Measurements from ENCODE around the gene KCNMA1. TPM values are rescaled to one million over a fixed set of nuclear protein-coding genes. Genes with fewer than 3 reads are reported as not detected.

KCNMA1 gene
- total RNA-seq, 1 donor = 77.8 TPM

DNA sequence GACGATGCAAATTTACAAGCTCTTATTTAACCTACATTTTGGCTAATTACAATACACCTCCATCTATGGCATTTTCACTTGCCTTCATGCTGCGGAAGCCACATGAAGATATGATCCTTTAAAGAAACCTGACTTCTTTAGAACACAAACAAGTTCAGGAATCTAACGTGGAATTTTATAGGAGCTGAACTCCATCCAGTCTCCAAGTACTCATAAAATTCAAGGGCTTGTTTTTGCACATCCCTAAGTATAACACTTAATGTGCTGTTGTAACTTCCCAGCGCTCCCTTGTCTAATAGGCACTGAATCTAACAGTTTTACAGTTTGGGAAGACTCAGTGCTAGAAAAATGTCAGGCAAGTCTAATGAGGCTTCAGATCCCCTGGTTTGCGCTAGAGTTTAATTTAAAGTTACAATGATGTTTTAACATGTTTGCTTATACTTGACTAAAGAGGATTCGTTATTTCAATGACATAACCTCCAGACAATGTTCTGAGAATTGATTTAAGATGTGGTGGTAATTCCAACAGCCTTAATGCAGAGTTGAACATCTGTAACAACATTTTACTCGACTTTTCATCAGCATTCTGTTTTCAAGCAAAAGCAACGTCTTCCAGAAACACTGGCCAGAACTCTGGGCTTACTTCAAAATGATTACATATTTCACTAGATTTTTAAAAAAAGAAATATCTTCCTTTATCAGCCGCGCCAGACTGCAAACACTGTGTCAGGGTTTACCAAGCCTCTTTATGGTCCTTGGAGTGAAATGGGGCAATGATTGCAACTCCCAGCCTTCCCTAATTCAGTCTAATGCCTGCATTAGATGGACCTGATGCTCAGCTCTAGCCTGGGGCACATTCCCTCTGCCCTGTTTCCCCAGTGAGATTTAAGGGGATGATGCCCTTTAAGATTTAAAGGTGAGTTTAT lies 664.3 kb downstream of the KCNMA1 start:
- H3K27me3 ChIP-seq (ENCODE audit: insufficient read depth, low read length) = no peaks in the 10 kb centered on the region
- H3K27ac ChIP-seq (ENCODE audit: low read depth, low read length) = no peak overlapping the region
- H3K36me3 ChIP-seq (ENCODE audit: insufficient read depth, low read length) = no peaks in the 10 kb centered on the region
- H3K9me3 ChIP-seq (ENCODE audit: low read depth, low read length) = no peaks in the 10 kb centered on the region
- no peak overlapping the region for H3K4me2 ChIP-seq (ENCODE audit: insufficient read depth, low read length)
- H2AFZ ChIP-seq (ENCODE audit: low read length) = no peak overlapping the region
- peak; percentile 55 for DNase-seq (ENCODE audit: insufficient read length, low spot score, missing footprints)
- H3K4me1 ChIP-seq (ENCODE audit: insufficient read depth, low read length) = no peaks in the 10 kb centered on the region
- no peaks in the 10 kb centered on the region for H3K79me2 ChIP-seq (ENCODE audit: insufficient read depth, low read length)
- H3K4me3 ChIP-seq (ENCODE audit: insufficient read depth, low read length) = no peak overlapping the region
- H4K20me1 ChIP-seq (ENCODE audit: insufficient read depth, low read length) = no peaks in the 10 kb centered on the region
- TF ChIP-seq, protein P1, sequence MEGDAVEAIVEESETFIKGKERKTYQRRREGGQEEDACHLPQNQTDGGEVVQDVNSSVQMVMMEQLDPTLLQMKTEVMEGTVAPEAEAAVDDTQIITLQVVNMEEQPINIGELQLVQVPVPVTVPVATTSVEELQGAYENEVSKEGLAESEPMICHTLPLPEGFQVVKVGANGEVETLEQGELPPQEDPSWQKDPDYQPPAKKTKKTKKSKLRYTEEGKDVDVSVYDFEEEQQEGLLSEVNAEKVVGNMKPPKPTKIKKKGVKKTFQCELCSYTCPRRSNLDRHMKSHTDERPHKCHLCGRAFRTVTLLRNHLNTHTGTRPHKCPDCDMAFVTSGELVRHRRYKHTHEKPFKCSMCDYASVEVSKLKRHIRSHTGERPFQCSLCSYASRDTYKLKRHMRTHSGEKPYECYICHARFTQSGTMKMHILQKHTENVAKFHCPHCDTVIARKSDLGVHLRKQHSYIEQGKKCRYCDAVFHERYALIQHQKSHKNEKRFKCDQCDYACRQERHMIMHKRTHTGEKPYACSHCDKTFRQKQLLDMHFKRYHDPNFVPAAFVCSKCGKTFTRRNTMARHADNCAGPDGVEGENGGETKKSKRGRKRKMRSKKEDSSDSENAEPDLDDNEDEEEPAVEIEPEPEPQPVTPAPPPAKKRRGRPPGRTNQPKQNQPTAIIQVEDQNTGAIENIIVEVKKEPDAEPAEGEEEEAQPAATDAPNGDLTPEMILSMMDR (IDR thresholded peaks at IDR 0.05; ENCODE audit: extremely low read depth, low read depth, low read length) = no peak

DNA sequence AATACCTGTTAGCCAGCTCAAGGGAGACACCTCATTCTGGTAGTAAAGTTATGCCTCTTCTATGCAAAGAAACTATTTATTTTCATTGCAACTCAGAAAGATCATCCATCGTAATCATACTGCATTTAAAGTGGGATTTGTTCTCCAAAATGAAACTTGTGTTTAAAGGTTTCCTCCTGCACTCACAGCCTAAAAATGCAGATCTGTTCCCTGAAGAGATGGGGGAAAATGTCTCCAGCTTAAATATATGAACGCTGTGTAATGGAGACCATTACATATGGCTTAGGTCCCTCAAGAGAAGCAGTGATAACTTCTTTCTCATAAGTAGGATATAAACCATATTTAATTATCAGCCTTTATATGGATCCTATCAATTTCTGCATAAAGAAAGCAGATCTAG lies 665.1 kb downstream of the KCNMA1 start:
- H3K79me2 ChIP-seq (ENCODE audit: insufficient read depth, low read length) = no peaks in the 10 kb centered on the region
- no peak overlapping the region for H3K4me2 ChIP-seq (ENCODE audit: insufficient read depth, low read length)
- H3K36me3 ChIP-seq (ENCODE audit: insufficient read depth, low read length) = no peaks in the 10 kb centered on the region
- no peak overlapping the region for H3K27ac ChIP-seq (ENCODE audit: low read depth, low read length)
- no peak overlapping the region for H3K4me3 ChIP-seq (ENCODE audit: insufficient read depth, low read length)
- no peaks in the 10 kb centered on the region for H3K9me3 ChIP-seq (ENCODE audit: low read depth, low read length)
- no peaks in the 10 kb centered on the region for H4K20me1 ChIP-seq (ENCODE audit: insufficient read depth, low read length)
- H3K4me1 ChIP-seq (ENCODE audit: insufficient read depth, low read length) = no peaks in the 10 kb centered on the region
- no peak overlapping the region for H2AFZ ChIP-seq (ENCODE audit: low read length)
- DNase-seq (ENCODE audit: insufficient read length, low spot score, missing footprints) = no peak
- H3K27me3 ChIP-seq (ENCODE audit: insufficient read depth, low read length) = no peaks in the 10 kb centered on the region
- TF ChIP-seq, protein P1 (IDR thresholded peaks at IDR 0.05; ENCODE audit: extremely low read depth, low read depth, low read length) = no peak

DNA sequence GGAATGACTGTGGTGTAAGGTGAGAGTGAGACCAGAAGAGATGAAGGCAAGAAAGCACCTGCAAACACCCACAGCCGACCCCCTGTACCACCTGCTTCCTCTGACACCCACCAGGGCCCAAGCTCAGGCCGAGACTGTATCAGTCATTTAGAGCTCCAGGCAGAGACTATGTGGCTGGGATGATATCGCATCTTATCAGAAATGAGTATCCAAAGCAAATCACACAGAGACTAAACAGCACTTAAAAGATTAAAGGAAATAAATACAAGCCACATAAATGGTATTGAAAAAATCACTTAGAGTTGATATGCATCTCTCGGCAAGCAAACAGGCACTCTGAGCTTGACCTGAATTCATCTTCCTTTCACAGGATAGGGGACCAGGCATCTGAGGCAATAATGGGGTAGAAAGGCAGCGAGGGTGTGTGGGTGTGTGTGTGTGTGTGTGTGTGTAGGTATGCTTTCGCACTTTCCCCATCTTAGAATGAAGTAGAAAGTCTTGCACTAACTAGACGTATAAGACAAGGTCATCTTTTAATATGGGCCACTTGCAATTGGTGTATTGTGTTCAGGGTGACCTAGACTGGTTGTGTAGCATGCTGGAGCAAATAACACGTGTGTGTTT lies 665.9 kb downstream of the KCNMA1 start:
- Histone ChIP-seq H3K4me1 (ENCODE audit: insufficient read depth, low read length) (no peaks in the 10 kb centered on the region), H3K4me2 (ENCODE audit: insufficient read depth, low read length) (no peak overlapping the region), H3K36me3 (ENCODE audit: insufficient read depth, low read length) (no peaks in the 10 kb centered on the region), H3K4me3 (ENCODE audit: insufficient read depth, low read length) (no peak overlapping the region), H3K79me2 (ENCODE audit: insufficient read depth, low read length) (no peaks in the 10 kb centered on the region), H2AFZ (ENCODE audit: low read length) (no peak overlapping the region), H3K27me3 (ENCODE audit: insufficient read depth, low read length) (no peaks in the 10 kb centered on the region), H3K27ac (ENCODE audit: low read depth, low read length) (no peak overlapping the region), H4K20me1 (ENCODE audit: insufficient read depth, low read length) (no peaks in the 10 kb centered on the region), H3K9me3 (ENCODE audit: low read depth, low read length) (no peaks in the 10 kb centered on the region)
- TF ChIP-seq, protein P1 (IDR thresholded peaks at IDR 0.05; ENCODE audit: extremely low read depth, low read depth, low read length) = no peak
- no peak for DNase-seq (ENCODE audit: insufficient read length, low spot score, missing footprints)

All from osteoblast (primary cell).